ENCODE data around the gene KXD1.
"Not testable (repeated sequence)": the region's sequence is repeated elsewhere in the genome, so short reads cannot be mapped to it uniquely, and the experiment has no call there.

KXD1 gene

GRCh38 chr19:18580311-18580710, 22.6 kb downstream of the KXD1 start:
- DNase-seq, result peak in 1 of 4 experiments; percentile 1

GRCh38 chr19:18586306-18586705, 28.6 kb downstream of the KXD1 start:
- DNase-seq, result peak; percentile 67 to 82 (median 75)

DNA sequence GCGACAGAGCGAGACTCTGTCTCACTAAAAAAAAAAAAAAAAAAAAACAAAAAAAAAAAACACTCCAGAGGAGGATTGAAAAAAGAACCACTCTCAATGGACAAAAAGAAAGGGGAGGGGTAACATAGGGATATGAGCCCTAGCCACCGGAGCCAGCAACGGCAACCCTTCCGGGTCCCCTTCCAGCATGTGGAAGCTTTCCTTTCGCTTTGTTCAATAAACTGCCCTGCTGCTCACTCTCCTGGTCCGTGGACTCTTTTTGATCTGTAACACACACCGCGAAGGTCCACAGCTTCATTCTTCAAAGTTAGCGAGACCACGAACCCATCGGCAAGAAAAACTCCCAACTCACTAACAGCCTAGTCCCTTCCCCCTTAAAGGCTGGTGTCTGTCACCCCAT, 29.9 kb downstream of the KXD1 start:
- no peak for DNase-seq

GRCh38 chr19:18587962-18588610, 30.4 kb downstream of the KXD1 start:
- peak in 1 of 4 experiments; percentile 28 for DNase-seq

DNA sequence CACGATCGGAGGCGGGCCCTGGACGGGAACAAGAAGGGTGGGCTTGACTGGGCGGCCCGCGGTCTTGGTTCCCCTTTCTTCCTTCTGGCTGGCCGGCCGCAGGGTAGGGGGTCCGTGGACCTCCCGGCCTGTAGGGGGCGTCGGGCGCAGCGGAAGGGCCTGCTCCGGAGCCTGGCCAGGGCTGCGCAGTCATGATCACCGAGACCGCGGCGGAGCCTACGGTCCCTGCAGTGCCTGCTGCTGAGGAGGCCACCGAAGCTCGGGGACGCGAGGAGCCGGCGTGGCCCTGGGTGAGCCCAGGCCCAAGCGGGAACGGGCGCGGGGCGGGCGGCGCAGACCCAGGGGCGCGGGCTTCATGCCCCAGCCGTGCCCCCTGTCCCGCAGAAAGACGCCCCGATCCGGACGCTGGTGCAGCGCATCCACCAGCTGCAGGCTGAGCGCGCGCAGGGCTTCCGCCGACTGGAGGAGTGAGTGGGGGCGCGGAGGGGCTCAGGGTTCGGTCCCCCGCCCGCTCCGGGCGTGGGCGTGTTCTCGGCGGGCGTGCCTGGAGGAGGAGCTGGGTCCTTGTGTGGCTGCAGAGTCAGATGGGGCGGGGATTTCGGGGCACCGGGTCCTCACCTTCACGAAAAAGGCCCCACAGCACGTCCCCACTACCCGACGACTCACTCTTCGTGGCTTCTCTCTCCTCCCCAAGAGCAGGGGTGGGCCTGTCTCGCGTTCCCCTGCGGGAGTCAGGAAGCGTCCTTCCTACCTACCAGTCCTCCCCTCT, 31.1 kb downstream of the KXD1 start, which contains the start of gene REX1BD:
Gene REX1BD, plus strand, starts transcription at position 188 of the 769 bp plus-strand sequence. Its CDS starts 4 bp downstream, at position 192.
- DNase-seq, result peak; percentile 89 to 98 (median 92)

DNA sequence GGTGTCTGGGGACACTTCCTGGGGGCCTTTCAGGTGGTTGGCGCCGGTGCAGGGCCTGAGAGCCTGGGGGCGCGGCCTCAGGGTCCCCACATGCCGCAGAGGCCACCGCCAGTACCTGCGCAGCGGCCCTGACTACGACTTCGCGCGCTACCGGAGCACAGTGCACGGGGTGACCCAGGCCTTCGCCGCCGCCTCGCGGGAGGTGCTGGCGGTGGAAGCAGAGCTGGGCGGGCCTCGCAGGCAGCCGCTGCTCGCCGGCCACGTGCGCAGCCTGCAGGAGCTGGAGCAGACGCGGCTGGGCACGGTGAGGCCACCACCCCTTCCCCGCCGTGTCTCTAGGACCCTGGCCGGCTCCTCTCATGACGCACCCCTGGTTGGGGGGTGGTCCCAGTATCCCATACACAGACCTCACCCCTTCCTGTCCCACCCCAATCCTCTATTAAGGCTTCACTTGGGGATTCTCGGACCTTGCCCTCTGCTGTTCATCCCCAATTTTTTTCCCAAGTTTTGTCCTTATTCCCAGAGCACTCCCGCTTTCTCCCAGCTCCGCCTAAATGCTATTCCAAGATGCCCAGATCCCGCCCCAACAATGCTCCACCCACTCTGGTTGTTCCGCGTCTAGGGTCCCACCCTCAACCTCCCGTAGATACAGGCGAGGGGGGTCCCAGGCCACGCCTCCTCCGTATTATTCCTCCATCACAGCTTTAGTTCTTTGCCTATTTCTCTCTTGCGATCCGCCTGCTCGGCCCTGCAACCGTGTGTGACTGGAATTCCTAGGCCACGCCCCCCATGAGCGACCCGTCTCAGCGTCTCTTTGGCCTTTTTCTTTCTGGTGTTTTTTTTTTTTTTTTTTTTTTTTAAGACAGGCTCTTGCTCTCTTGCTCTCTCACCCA, 32.0 kb downstream of the KXD1 start:
- DNase-seq, result peak; percentile 64 to 88 (median 77)

- DNase-seq, result peak; percentile 41 to 57 (median 52)
These were observed 32.9 kb downstream of the KXD1 start for GRCh38 chr19:18590273-18591272.

- no peak for DNase-seq
These were observed 34.2 kb downstream of the KXD1 start for GRCh38 chr19:18591735-18592385.

DNA sequence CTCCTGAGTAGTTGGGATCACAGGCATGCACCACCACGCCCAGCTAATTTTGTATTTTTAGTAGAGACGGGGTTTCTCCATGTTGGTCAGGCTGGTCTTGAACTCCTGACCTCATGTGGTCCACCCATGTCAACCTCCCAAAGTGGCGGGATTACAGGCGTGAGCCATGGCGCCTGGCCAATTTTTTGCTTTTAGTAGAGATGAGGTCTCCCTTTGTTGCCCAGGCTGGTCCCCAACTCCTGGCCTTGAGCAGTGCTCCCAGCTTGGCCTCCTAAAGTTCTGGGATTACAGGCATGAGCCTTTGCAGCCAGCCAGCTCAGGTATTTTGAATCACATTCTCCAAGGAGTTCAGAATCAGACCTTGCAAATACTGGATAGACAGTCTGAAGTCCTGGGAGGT, 35.1 kb downstream of the KXD1 start:
- DNase-seq, result not testable (repeated sequence)

GRCh38 chr19:18593367-18594095, 35.9 kb downstream of the KXD1 start:
- DNase-seq, result no peak

DNA sequence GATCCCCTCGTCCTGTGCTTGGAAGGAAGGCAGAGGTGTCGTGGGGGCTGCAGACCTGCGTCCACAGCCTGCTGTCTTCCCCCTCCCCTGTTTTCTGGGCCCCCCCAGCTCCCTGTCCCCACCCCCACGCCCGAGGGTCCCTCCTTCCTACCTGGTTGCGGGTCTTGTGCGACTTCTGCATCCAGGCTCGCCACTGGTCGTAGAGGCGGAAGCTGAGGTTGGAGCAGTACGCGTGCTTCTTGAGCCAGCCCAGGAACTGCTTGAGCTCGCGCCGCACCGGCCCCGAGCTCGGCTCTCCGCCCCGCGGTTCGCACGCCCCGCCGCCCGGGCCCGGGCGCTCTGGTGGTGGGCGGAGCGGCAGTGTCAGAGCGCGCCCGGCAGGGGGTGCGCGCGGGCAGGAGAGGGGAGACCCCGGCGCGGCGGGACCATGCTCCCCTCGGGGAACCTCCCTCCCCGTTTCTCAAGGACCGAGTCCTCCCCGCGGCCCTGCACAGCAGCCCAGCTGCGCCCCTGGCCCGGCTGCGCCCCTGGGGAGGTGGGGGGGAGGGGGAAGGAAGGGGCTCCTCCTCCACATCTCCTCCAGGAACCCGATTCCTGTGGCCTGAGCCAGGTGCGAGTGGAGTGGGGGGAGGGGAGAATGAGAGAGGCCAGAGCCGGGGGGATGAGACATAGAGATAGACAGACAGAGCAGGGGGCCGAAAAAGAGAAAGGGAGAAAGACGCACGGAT, 36.6 kb downstream of the KXD1 start:
- peak; percentile 85 to 93 (median 87) for DNase-seq

DNA sequence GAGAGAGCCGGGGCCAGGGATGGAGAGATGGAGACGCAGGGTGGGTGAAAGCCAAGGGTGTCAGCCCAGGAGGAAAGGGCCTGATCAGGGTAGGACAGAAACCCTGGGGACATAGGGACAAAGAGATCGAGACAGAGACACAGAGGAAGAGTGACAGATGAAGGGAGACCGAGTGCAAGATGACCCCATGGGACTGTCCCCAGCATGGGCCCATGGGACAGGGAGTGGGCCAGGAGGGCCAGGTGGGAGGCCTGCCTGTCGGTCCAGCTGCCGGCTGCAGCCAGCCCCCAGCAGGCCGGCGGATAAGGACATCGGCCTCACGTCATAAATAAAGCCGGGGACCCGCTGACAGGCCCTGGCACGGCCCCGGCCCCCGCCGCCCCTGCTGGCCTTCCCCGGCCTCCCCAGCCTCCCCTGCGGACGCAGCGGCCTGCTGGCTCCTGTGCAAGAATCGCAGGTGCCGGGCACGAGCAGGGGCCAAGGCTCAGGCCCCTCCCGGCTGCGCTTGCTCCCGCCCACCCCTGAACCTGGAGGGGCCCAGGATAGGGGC, 37.2 kb downstream of the KXD1 start:
- DNase-seq, result no peak

GRCh38 chr19:18595475-18595874, 37.8 kb downstream of the KXD1 start:
- DNase-seq, result no peak

DNA sequence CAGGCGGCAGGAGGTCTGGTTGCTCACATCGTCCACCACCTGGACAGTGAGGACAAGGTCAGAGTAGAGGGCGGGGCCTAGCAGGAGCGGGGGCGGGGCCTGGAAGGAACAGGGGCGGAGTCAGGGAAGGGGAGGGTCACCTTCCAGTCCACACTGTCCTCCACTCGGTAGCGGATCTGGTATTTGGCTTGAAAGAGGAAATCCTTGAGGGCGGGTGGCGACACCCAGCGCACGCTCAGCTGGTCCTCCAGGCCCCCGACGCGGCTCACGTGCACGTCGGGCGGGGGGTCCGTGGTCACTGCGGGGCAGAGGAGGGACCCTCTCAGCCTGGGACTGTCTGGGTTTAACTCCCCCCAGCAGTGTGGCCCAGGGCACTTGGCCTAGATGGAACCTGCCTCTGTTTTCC, 39.1 kb downstream of the KXD1 start:
- DNase-seq, result peak; percentile 70 to 86 (median 82)

DNA sequence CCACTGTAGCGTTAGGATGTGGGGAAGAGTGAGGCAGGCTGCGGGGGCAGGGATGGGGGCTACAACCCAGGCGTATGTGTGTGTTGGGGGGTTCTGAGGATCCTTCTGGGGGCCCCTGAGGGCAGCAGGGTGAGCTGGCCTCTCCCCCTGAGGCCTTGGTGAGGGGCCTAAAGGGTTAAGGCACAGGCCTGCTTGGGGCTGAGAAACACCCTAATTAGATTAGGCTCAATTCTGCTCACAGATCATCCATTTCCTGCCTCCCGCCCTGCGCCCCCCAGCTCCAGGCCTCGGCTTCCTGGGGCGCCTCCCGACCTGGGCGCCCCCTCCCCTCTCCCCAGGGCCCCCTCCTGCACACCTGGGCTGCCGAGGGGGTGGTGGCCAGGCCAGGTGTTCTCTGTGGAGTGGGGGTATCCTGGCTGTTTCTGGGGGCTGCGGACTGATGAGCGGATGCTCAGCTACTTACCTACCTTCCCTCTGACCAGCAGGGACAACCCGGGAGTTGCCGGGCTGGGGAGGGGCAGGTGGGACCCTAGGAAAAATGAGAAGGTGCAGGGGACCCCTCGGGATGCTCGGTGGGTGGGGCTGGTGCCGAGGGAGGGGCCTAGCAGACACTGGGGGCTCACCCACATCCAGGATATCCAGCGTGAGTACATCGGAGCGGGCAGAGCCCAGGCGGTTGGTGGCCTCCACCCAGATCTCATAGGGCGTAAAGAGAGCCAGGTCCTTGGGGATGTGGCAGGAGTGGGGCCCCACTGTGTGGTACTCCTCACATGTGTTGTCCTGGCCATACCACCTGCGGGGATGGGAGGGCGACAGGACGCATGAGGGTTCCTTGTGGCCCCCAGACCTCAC, 40.4 kb downstream of the KXD1 start:
- no peak for DNase-seq

DNA sequence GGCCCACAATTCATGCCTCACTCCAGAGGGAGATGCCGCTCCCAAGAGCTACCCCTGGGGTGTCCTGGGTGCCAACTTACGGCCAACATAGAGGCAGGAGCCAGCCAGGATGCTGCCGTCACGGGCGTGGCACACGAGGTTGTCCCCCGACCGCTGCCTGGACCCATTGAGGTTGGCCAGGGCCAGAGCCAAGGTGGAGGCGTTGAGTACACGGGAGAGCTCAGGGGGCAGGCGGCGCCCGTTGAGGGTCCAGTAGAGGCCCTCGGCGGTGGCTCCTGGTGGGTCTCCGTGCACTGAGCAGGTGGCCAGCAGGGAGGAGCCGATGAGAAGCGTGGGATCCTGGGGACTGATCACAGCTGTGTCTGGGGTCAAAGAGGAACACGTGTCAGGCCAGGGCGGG, 41.8 kb downstream of the KXD1 start:
- no peak for DNase-seq

GRCh38 chr19:18600692-18601397, 43.2 kb downstream of the KXD1 start:
- not testable (repeated sequence) for DNase-seq

GRCh38 chr19:18601875-18602274, 44.2 kb downstream of the KXD1 start:
- no peak for DNase-seq

Measured in suppressor macrophage (primary cell).